Neural progenitor cell (in vitro differentiated cells): Measurements from ENCODE around the gene TBPL2.
A peak's percentile ranks its signal among the peaks of the same experiment; 100 is the strongest.

Source experiments
- EZH2 ChIP-seq: fragments of 200-600 bp; sonication (generic); IDR thresholded peaks from 2 replicates; pipeline ENCODE4 v1.6.1; 2017; ENCODE audit warnings: antibody characterized with exemption, mild to moderate bottlenecking, moderate library complexity
- EZH2phosphoT487 ChIP-seq: fragments of 200-600 bp; sonication (generic); IDR thresholded peaks from 2 replicates; pipeline ENCODE4 v1.6.1; 2017; ENCODE audit warnings: antibody characterized with exemption
- TF ChIP-seq, protein P1 (sequence below): fragments of 200-600 bp; sonication (generic); IDR thresholded peaks from 2 replicates; pipeline ENCODE4 v1.5.1; 2017; ENCODE audit warnings: antibody characterized with exemption, mild to moderate bottlenecking

DNA sequence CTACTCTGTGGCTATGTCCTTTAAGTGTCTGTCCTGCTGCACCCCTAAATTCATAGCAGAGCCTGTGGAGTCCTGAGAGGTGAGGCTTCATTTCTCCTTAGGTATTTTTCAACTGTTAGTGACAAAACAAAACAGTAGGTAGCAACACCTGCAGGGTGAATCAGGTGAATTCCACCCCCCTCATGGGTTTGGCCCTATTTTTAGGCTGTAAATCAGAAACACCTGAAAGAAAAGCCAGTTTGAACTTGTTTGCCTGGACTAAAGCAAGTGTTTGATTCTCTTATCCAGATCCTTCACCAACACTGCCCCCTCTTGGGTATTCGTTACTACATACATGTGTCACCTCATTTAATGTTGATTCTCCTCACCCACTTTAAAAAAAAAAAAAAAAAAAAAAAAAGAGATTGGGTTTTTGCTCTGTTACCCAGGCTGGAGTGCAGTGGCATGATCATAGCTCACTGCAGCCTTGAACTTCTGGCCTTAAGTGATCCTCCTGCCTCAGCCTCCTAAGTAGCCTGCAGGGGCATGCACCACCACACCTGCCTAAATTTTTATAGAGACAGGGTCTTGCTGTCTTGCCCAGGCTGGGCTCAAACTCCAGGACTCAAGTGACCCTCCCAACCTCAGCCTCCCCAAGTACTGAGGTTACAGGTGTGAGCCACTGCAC, 10.3 kb downstream of the TBPL2 start:
- TF ChIP-seq EZH2 = no peak
- TF ChIP-seq, protein P1, sequence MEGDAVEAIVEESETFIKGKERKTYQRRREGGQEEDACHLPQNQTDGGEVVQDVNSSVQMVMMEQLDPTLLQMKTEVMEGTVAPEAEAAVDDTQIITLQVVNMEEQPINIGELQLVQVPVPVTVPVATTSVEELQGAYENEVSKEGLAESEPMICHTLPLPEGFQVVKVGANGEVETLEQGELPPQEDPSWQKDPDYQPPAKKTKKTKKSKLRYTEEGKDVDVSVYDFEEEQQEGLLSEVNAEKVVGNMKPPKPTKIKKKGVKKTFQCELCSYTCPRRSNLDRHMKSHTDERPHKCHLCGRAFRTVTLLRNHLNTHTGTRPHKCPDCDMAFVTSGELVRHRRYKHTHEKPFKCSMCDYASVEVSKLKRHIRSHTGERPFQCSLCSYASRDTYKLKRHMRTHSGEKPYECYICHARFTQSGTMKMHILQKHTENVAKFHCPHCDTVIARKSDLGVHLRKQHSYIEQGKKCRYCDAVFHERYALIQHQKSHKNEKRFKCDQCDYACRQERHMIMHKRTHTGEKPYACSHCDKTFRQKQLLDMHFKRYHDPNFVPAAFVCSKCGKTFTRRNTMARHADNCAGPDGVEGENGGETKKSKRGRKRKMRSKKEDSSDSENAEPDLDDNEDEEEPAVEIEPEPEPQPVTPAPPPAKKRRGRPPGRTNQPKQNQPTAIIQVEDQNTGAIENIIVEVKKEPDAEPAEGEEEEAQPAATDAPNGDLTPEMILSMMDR = peak; percentile 45
- no peak for TF ChIP-seq EZH2phosphoT487
